WI38 (cell line): ENCODE measurements around the gene ARIH1.

Source experiments
- H3K4me3 ChIP-seq: 2 replicates; pipeline ENCODE4 v1.5.1; 2011; ENCODE audit warnings: low read depth, mild to moderate bottlenecking, control low read depth, low read length
- CTCF ChIP-seq: IDR thresholded peaks from 2 replicates; pipeline ENCODE4 v1.5.1; 2012; ENCODE audit warnings: low read depth, mild to moderate bottlenecking, control low read depth, low read length

ARIH1 gene

GRCh38 chr15:72515591-72516389, 41.7 kb downstream of the ARIH1 start:
- H3K4me3 ChIP-seq = no peak overlapping the region
- no peak for TF ChIP-seq CTCF

GRCh38 chr15:72516777-72517176, 42.6 kb downstream of the ARIH1 start:
- TF ChIP-seq CTCF = no peak
- H3K4me3 ChIP-seq = no peak overlapping the region

- H3K4me3 ChIP-seq = no peak overlapping the region
- no peak for TF ChIP-seq CTCF
Observed at GRCh38 chr15:72521682-72522081, 47.6 kb downstream of the ARIH1 start.

- H3K4me3 ChIP-seq = no peak overlapping the region
- no peak for TF ChIP-seq CTCF
Observed at GRCh38 chr15:72532991-72533601, 59.0 kb downstream of the ARIH1 start.

GRCh38 chr15:72534523-72534922, 60.4 kb downstream of the ARIH1 start:
- TF ChIP-seq CTCF = no peak
- no peak overlapping the region for H3K4me3 ChIP-seq

- no peak overlapping the region for H3K4me3 ChIP-seq
- no peak for TF ChIP-seq CTCF
Observed at GRCh38 chr15:72535911-72536310, 61.8 kb downstream of the ARIH1 start.

GRCh38 chr15:72536506-72536905, 62.4 kb downstream of the ARIH1 start:
- no peak overlapping the region for H3K4me3 ChIP-seq
- no peak for TF ChIP-seq CTCF
